PFSK-1 (cell line): ENCODE measurements around the gene PJA2.

ENCODE experiments used
- FOXP2 ChIP-seq: optimal IDR thresholded peaks from 2 replicates; pipeline ENCODE3; 2011; ENCODE audit warnings: borderline replicate concordance, control low read depth, inconsistent platforms; ENCODE audit not compliant: insufficient read depth; ENCODE audit errors: extremely low read length, extremely low read depth
- POLR2AphosphoS5 ChIP-seq: IDR thresholded peaks from 2 replicates; pipeline ENCODE4 v1.6.1; 2012; ENCODE audit warnings: low read depth, mild to moderate bottlenecking, control low read depth, low read length, moderate library complexity
- SIN3A ChIP-seq: IDR thresholded peaks from 2 replicates; pipeline ENCODE4 v1.6.1; 2012; ENCODE audit warnings: mild to moderate bottlenecking, low read length, moderate library complexity, borderline replicate concordance; ENCODE audit not compliant: insufficient read depth
- TAF1 ChIP-seq: IDR thresholded peaks from 2 replicates; pipeline ENCODE4 v1.6.1; 2012; ENCODE audit warnings: low read length, control low read depth, borderline replicate concordance; ENCODE audit not compliant: insufficient read depth
- TF ChIP-seq, protein P1 (sequence below), 2 experiments: IDR thresholded peaks; 2 replicates each; pipeline versions ENCODE4 v1.6.1 to v1.8.0; 2011 to 2012; ENCODE audit warnings: low read depth in 2 of 2, low read length in 2 of 2, control low read depth in 1 of 2, inconsistent platforms in 1 of 2, mild to moderate bottlenecking in 1 of 2, moderate library complexity in 1 of 2; ENCODE audit not compliant: insufficient read depth in 1 of 2

PJA2 gene

DNA sequence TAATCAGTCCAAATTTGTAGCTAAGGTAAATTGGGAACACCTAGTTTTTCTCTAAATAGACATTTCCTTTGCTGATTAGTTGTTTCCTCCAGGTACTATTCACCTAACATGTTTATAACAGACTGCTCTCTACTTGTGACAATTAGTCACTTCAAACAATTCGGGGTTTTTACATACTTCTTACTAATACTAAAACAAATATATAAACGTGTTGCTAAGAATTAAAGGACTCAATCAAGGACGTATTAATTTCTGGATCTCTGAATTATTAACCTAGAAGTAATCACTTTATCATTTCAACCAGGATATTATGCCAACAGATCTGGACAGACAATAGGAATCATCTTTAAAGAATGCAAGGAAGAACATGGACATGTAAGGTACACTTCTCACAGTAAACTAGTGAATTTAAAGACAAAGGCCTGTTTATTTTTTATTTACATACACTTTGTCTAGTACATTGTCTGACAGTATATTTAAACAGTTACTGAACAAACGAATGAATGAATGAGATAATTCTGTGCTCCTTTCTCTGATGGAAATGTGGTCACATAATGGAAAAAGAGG lies 22.3 kb downstream of the PJA2 start:
- TF ChIP-seq SIN3A: no peak
- TF ChIP-seq TAF1: no peak
- no peak for TF ChIP-seq FOXP2
- TF ChIP-seq, protein P1, sequence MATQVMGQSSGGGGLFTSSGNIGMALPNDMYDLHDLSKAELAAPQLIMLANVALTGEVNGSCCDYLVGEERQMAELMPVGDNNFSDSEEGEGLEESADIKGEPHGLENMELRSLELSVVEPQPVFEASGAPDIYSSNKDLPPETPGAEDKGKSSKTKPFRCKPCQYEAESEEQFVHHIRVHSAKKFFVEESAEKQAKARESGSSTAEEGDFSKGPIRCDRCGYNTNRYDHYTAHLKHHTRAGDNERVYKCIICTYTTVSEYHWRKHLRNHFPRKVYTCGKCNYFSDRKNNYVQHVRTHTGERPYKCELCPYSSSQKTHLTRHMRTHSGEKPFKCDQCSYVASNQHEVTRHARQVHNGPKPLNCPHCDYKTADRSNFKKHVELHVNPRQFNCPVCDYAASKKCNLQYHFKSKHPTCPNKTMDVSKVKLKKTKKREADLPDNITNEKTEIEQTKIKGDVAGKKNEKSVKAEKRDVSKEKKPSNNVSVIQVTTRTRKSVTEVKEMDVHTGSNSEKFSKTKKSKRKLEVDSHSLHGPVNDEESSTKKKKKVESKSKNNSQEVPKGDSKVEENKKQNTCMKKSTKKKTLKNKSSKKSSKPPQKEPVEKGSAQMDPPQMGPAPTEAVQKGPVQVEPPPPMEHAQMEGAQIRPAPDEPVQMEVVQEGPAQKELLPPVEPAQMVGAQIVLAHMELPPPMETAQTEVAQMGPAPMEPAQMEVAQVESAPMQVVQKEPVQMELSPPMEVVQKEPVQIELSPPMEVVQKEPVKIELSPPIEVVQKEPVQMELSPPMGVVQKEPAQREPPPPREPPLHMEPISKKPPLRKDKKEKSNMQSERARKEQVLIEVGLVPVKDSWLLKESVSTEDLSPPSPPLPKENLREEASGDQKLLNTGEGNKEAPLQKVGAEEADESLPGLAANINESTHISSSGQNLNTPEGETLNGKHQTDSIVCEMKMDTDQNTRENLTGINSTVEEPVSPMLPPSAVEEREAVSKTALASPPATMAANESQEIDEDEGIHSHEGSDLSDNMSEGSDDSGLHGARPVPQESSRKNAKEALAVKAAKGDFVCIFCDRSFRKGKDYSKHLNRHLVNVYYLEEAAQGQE (IDR thresholded peaks at IDR 0.05; ENCODE audit: insufficient read depth in 1 of 2, low read depth in 2 of 2, low read length in 2 of 2): no peak
- no peak for TF ChIP-seq POLR2AphosphoS5

DNA sequence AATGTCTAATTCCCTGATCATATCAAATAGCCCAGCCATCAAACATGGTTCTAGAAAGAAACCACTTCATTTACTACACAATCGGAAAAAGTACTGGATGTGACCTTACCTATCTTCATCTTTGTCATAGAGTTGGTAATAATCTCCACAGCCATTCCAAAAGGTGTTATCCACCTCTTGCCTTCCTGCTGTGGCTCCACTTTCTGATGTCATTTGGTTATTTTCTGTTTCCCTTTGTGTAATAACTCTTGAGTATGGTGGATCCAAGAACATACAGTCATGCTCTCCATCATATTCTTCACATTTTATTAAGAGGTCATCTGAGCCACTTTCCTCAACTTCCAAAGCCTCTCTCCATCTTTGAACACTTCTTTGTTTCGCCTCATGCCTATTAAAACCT lies 31.7 kb downstream of the PJA2 start:
- TF ChIP-seq SIN3A (no peak), POLR2AphosphoS5 (no peak), FOXP2 (no peak), TAF1 (no peak)
- TF ChIP-seq, protein P1 (IDR thresholded peaks at IDR 0.05; ENCODE audit: insufficient read depth in 1 of 2, low read depth in 2 of 2, low read length in 2 of 2): no peak

DNA sequence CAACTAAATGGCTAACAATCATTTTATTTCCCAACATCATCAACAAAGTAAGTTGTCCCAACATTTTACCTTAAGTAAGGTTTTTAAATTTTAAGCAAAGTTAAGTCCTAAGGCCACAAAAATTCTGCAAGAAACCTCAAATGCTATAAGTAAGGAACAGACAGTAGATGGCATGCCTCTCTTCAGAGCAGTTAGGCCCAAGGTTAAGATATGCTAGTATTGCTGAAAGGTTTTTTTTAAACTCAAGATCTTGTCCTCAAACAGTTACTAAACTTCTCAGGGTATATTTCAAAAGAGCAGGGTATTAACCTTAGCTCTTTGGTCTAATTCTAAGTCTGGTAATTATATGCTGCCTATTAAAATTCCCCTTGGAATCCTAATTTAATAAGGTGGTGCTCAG lies 35.1 kb downstream of the PJA2 start:
- TF ChIP-seq POLR2AphosphoS5 (no peak), FOXP2 (no peak), SIN3A (no peak), TAF1 (no peak)
- TF ChIP-seq, protein P1 (IDR thresholded peaks at IDR 0.05; ENCODE audit: insufficient read depth in 1 of 2, low read depth in 2 of 2, low read length in 2 of 2): no peak

DNA sequence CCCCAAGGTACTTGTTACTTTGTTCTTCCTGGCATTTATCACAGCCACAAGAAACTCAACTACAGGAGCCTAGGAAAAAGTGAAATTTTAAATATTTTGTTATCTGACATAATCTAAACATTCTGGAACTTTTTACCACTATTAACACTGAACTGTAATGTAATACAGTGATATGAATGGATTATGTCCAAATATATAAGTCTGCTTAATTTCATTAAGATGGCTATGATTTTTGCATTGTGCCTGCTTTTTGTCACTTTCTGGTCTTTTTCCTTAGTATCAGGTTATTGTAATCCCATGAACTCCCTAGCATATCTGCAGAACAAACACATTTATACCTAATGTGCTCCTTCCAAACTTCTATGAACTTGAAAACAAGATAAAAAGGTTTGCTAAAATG lies 35.8 kb downstream of the PJA2 start:
- TF ChIP-seq FOXP2: no peak
- no peak for TF ChIP-seq SIN3A
- TF ChIP-seq POLR2AphosphoS5: no peak
- no peak for TF ChIP-seq TAF1
- TF ChIP-seq, protein P1 (IDR thresholded peaks at IDR 0.05; ENCODE audit: insufficient read depth in 1 of 2, low read depth in 2 of 2, low read length in 2 of 2): no peak

DNA sequence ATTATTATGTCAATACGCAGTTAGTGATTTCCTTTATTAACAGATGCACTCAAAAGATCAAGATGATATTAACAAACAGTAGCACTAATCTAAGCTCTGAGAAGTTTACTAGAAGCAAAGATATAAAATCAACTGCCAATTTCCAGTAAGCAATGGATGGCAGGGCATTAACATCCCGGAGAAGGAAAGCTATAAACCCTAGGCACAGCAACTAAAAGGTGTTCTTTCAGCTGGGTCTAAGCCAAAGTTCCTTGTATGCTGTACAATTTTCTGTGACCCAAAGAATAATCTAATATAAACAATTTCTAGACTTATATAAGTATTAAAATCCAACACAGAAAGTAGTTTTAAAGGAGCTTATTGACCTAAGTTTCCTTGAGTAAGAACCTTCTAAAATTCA lies 39.4 kb downstream of the PJA2 start:
- TF ChIP-seq FOXP2 (no peak), POLR2AphosphoS5 (no peak), SIN3A (no peak), TAF1 (no peak)
- TF ChIP-seq, protein P1 (IDR thresholded peaks at IDR 0.05; ENCODE audit: insufficient read depth in 1 of 2, low read depth in 2 of 2, low read length in 2 of 2): no peak
